ENCODE data around the gene POU2AF3.
"Not testable (repeated sequence)": the region's sequence is repeated elsewhere in the genome, so short reads cannot be mapped to it uniquely, and the experiment has no call there.

The POU2AF3 gene

DNA sequence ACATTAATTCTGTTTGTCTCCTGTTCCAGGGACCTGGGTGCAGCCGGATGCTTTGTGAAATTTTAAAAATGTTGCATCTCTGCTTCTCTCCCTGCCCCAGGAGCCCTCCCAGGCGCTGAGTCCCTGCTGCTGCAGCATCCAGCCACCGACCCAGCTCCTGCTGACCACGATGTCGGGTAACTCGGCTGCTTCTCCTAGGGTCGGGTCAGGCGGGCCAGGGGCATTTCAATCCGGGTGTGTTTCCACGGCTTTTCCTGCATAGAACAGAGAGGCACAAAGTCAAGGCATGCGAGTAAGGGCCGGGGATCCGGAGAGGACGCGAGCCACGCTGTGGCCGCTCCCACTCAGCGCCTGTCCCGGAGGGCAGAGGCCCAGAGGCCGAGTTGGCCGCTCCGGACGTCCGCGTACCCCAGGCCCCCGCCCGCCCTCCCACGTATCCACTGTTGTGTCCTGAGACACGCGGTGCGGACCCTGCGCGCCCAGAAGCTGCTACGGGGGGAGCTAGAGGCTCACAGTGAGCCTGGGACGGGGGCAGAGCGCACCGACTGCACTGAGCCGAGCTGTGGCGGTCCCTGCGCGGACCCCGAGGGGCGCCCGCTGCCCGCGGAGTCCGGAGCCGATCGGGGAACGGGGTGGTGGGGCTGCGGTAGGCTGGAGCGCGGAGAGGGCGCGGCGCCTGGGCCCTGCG is at the start of gene POU2AF3:
Gene POU2AF3 (plus strand): TSS at position 134 of the 688 bp plus-strand sequence. CDS start 36 bp downstream, at position 170.
- no peak for DNase-seq (ENCODE audit: low read depth)

DNA sequence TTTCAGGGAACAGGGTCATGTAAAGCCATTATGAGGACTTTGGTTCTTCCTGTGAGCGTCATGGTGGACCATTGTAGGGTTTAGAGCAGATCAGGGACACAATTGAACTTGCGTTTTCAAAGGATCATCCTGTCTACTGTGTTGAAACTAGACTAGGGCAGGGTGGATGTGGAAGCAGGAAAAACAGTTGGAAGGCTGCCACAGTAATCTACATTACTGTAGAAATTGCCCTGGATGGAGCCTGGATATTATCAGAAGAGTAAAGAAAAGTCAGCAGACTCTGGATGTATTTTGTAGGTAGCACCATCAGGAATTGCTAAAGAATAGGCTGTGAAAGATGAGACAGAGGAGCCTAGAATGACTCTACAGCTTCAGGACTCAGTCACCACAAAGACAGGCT is 47.4 kb upstream of the POU2AF3 start:
- no peak for DNase-seq (ENCODE audit: low read depth)

DNA sequence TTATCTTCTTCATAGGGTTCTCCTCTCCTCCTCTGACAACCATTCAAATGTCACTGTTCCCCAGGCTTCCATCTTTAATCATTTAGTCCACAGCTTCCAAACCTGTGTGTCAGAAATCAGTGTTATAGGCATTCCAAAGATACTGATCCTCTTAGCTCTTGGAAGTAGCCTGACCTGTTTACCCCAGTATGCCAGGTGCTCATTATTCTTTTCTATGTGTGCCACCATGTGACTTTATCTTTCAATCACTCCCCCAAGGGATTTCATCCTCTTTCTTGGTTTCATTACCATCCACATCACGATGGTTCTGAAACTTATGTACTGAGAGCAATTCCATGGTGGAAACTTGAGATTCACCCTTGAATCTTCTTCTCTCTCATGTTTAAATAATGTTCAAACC is 45.2 kb upstream of the POU2AF3 start:
- DNase-seq (ENCODE audit: low read depth): no peak

- DNase-seq (ENCODE audit: low read depth): no peak
Measured at GRCh38 chr11:111253630-111254029, 44.7 kb upstream of the POU2AF3 start.

DNA sequence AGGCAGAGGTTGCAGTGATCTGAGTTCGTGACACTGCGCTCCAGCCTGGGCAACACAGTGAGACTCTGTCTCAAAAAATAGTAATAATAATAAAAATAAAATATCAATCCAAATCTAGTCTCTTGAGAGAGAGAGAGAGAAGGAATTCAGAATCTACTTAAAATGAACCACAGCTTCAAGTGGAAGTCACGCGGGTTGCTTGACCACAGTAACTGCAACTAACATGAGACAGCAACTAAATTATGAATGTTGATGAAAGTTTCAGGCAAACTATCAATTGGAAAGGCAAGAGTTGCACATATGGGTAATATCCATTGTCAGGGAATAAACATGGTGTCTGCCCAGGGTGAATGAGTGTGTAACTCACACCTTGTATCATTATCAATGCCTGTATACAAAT is 40.3 kb upstream of the POU2AF3 start:
- DNase-seq (ENCODE audit: low read depth): no peak

DNA sequence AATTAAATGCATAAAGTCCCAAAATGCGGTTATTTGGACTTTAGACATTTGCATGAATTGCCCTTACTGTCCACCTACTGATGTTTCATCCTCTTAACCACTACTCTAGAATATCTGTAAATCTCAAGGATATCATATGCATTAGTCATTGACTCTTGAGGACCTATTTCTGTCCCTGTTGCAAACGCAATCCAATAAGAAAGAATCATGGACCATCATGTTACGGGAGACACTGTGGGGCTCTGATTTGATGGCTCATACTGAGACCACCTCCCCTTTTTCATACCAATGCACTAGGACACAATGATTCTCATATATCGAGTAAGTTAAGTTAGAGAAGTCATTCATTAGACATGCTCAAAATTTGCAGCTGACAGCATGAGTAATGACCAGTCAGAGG is 38.5 kb upstream of the POU2AF3 start:
- no peak for DNase-seq (ENCODE audit: low read depth)

DNA sequence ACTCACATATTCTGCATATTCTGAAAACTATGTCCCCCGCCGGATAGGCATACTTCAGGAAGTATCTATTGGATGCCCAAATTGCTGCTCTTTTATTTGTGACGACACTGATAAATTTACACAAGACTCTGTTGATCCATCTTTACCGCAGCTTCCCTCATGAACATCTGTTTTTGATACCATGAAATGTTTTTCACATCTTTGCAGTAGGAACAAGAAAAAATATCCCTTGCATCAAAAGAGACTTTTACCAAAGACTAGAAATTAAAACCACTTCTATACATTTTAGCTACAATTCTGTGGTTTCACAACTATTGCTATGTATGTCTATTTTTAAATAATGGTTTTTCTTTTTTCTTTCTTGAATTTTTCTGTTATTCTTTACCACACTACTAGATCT is 37.5 kb upstream of the POU2AF3 start:
- DNase-seq (ENCODE audit: low read depth): peak; percentile 49

- DNase-seq (ENCODE audit: low read depth): no peak
Measured at GRCh38 chr11:111264646-111265045, 33.7 kb upstream of the POU2AF3 start.

DNA sequence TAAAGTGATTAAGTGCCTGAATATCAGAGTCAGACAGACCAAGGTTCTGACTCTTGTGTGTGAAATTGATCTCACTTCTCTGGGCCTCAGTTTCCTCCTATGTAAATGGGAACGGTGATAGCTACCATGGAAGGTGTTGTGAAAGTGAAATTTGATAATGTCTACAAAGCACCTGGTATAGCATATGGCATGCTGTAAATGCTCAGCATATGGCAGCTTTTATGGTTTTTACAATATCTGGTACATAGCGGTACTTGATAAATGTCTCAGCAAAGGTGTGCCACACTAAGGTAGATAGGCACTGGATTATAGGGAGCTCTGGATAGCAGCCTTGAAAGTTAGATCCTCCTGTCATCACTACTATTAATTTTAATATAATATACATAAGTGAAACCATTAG is 32.9 kb upstream of the POU2AF3 start:
- no peak for DNase-seq (ENCODE audit: low read depth)

GRCh38 chr11:111268303-111268702 is 30.0 kb upstream of the POU2AF3 start:
- DNase-seq (ENCODE audit: low read depth): not testable (repeated sequence)

GRCh38 chr11:111269146-111269868 is 29.0 kb upstream of the POU2AF3 start:
- DNase-seq (ENCODE audit: low read depth): peak; percentile 52

GRCh38 chr11:111272420-111272819 is 25.9 kb upstream of the POU2AF3 start:
- no peak for DNase-seq (ENCODE audit: low read depth)

DNA sequence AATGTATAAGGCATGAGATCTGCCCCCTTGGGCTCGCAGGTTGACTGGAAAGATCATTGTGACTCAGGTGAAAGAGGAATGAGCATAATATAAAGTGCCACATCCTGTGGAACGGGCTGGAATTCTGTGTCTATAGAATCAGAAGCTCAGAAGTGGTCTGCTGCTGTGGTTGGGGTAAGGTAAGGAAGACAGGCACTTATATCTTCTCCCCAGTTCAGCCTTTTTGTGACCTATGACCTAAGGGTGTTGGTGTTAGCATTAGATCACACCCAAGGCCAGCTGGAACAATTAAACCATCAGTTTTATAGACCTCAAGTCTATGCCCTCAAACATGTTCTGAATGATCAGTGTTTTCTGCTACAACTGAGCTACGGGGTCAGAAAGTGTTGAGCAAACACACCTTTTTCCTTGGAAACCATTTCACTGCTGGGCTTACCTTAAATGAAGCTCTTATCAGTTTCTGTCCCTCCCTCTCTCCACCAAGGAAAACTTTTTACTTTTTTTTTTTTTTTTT is 15.7 kb upstream of the POU2AF3 start:
- no peak for DNase-seq (ENCODE audit: low read depth)

DNA sequence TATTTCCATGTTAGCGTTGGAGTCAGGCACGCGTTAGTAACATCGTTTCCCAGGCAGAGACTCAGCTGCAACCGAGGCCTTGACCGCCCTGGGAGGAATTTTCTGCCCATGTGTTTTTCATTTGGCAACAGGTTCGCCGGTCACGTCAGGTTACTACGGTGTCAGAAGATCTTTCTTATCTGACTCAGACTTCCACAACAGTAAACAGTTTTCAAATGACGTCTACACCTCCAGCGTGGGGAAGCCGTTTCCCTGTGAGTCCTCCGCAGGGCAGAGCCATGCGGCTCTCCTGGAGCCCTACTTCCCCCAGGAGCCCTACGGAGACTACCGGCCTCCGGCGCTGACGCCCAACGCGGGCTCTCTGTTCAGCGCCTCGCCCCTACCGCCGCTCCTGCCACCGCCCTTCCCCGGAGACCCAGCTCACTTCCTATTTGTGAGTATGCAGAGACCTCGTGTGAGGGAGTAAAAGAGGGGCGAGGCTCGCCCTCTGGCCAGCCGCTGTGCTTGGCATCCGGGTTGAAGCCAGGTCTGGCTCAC is 14.3 kb upstream of the POU2AF3 start:
- DNase-seq (ENCODE audit: low read depth): no peak

DNA sequence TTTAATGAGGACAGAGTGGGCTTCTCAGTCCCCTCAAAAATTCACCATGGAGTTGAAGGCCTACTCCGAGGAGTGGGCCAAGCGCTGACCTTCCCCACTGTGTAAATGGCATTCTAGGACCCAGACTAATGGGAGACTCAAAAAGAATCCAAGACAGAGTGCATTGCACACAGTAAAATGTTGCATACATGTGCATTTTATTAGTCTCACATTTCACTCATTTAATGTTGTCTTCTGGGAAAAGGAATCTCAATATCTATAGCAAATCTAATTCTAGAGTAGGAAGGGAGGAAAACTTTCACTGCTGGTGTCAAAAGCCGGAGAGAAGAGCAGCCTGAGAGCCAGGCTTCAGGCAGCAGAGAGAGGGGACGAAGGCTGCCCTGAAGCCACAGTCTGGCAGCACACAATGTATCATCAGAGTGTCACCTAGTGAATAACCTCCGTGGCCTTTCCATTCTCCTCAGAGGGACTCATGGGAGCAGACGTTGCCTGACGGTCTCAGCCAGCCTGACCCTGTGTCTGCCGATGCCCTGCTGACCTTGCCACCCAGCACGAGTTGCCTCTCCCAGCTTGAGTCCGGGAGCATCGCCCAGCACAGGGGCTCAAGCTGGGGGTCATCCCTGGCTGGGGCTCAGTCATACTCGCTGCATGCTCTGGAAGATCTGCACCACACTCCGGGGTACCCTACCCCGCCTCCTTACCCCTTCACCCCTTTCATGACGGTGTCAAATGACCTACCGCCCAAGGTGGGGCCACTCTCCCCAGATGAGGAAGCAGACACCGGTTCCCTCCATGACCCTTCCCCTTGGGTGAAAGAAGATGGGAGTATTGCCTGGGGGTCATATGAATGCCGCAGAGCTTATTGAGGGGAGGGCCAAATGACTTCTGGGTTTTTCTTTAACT is 12.9 kb upstream of the POU2AF3 start:
- peak; percentile 45 for DNase-seq (ENCODE audit: low read depth)

DNA sequence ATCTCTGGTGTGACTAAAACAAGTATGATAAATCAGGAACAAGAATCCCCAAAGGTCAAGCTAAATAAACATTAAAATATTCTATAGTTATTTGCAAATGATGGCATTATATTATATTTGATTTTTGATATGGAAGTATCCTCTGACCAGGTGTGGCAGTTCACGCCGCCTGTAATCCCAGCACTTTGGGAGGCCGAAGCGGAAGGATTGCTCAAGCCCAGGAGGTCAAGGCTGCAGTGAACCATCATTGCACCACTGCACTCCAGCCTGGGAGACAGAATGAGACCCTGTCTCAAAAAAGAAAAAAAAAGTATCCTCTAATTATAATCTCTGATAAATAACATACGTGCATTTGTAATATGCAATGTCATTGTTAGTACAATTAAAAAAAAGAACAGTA is 6.6 kb upstream of the POU2AF3 start:
- DNase-seq (ENCODE audit: low read depth): no peak

DNA sequence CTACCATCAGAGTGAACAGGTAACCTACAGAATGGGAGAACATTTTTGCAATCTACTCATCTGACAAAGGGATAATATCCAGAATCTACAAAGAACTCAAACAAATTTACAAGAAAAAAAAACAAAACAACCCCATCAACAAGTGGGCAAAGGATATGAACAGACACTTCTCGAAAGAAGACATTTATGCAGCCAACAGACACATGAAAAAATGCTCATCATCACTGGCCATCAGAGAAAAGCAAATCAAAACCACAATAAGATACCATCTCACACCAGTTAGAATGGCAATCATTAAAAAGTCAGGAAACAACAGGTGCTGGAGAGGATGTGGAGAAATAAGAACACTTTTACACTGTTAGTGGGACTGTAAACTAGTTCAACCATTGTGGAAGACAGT is 5.9 kb upstream of the POU2AF3 start:
- not testable (repeated sequence) for DNase-seq (ENCODE audit: low read depth)

- no peak for DNase-seq (ENCODE audit: low read depth)
Measured at GRCh38 chr11:111296196-111296595, 2.1 kb upstream of the POU2AF3 start.

GRCh38 chr11:111297696-111298095 is 650 bp upstream of the POU2AF3 start:
- no peak for DNase-seq (ENCODE audit: low read depth)

DNA sequence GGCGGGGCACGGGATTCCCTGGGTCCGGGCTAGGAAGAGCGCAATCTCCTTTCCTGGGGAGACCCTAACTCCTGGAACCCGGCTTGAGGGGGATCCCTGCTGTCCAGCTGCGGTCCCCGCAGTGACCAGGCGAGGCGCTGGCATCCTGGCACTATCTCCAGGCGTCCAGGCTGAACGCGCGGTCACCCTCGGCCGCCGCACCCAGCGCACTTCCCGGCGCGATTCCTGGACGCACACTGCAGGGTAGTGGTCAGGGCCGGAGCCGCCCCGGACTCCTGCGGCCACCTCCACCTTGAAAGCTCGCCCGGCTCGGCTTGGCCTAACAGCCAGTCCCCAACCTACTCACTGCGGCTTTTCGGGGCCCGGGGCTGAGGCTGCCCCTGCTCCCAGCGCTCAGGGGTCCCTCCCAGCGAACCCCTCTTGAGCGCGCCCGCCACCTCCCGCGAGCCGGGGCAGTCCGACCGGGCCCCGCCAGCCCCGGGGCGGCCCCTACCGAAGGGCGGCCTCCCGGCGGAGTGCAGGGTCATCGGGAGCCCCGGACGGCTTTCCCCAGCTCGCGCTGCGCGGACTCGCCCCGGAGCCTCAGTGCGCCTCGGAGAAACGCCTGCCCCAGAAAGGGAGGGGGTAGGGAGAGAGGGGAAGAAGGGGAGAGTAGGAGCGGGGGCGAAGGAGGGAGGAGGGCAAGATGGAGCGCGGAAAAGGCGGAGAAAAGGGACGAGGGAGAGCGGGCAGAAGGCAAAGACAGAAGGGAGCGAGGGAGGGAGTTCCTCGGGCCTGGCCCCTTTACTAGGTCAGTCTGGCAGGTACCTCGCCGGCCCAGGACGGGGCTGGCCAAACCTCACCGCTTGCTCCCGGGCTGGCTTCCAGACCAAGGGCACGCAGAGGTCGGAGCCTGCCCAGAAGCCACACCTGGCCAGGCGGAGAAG is 1.0 kb downstream of the POU2AF3 start:
- peak; percentile 40 for DNase-seq (ENCODE audit: low read depth)

- DNase-seq (ENCODE audit: low read depth): no peak
Measured at GRCh38 chr11:111300569-111300968, 2.2 kb downstream of the POU2AF3 start.

Data from fibroblast of gingiva (primary cell).